GM12801 (cell line): ENCODE measurements around the gene ISCA1.

Experiments used
- CTCF ChIP-seq: IDR thresholded peaks from one replicate; pipeline ENCODE4 v1.5.1; 2011; ENCODE audit warnings: control low read depth; ENCODE audit not compliant: insufficient read length; ENCODE audit errors: extremely low read depth

The ISCA1 gene

GRCh38 chr9:86282979-86283535 is 719 bp upstream of the ISCA1 start:
- TF ChIP-seq CTCF, result no peak

GRCh38 chr9:86281593-86282076 is 703 bp downstream of the ISCA1 start:
- no peak for TF ChIP-seq CTCF

- TF ChIP-seq CTCF, result no peak
Measured at GRCh38 chr9:86280580-86280979, 1.8 kb downstream of the ISCA1 start.

- no peak for TF ChIP-seq CTCF
Measured at GRCh38 chr9:86279839-86280238, 2.5 kb downstream of the ISCA1 start.

GRCh38 chr9:86277072-86277471 is 5.3 kb downstream of the ISCA1 start:
- no peak for TF ChIP-seq CTCF

GRCh38 chr9:86275962-86276361 is 6.4 kb downstream of the ISCA1 start:
- no peak for TF ChIP-seq CTCF

GRCh38 chr9:86274821-86275643 is 7.3 kb downstream of the ISCA1 start:
- no peak for TF ChIP-seq CTCF
